WTC11 (cell line): Measurements from ENCODE around the gene P4HTM.

Experiments used
- NR1H2 ChIP-seq: sonication (generic); formaldehyde crosslinking; IDR thresholded peaks from 2 replicates; pipeline ENCODE4 v1.9.0; 2021; ENCODE audit warnings: mild to moderate bottlenecking, moderate library complexity, missing genetic modification reagents
- NR3C1 ChIP-seq: sonication (generic); formaldehyde crosslinking; conservative IDR thresholded peaks from 2 replicates; pipeline ENCODE4 v1.8.1; 2023; ENCODE audit warnings: low read depth, mild to moderate bottlenecking, missing genetic modification reagents
- TP53 ChIP-seq: sonication (generic); formaldehyde crosslinking; IDR thresholded peaks from 2 replicates; pipeline ENCODE4 v1.8.1; 2023; ENCODE audit warnings: mild to moderate bottlenecking, missing genetic modification reagents
- ZNF138 ChIP-seq: sonication (generic); formaldehyde crosslinking; conservative IDR thresholded peaks from 2 replicates; pipeline ENCODE4 v1.8.1; 2022; ENCODE audit warnings: mild to moderate bottlenecking, moderate library complexity, missing genetic modification reagents
- TF ChIP-seq, protein P1 (sequence below): fragments of 200-600 bp; IDR thresholded peaks from 2 replicates; pipeline ENCODE4 v1.8.0; 2022; ENCODE audit warnings: antibody characterized with exemption
- TF ChIP-seq, protein P2 (sequence below): sonication (generic); formaldehyde crosslinking; conservative IDR thresholded peaks from 2 replicates; pipeline ENCODE4 v1.8.1; 2022; ENCODE audit warnings: mild to moderate bottlenecking, missing genetic modification reagents
- TF ChIP-seq, protein P3 (sequence below): sonication (generic); formaldehyde crosslinking; IDR thresholded peaks from 2 replicates; pipeline ENCODE4 v1.8.1; 2022; ENCODE audit warnings: mild to moderate bottlenecking, missing genetic modification reagents, moderate library complexity, borderline replicate concordance
- TF ChIP-seq, protein P4 (sequence below): sonication (generic); formaldehyde crosslinking; IDR thresholded peaks from 2 replicates; pipeline ENCODE4 v1.8.1; 2023; ENCODE audit warnings: mild to moderate bottlenecking, missing genetic modification reagents

DNA sequence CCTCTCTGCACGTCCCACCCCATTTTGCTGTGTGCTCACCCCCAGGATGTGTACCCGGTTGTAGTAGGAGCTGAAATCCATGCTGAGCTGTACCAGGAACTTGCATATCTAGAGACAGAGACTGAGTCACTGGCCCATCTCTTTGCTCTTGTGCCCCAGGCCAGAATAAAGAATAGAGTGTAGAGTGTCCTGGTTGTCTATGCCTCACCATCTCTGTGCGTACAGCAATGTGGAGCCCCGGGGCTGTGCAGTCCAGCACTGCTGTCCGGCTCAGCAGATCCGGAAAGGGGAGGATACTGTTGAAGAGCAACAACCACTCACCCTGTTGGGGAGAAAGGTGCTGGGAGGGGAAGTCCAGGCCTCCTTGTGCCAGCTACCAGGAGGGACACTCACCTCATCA, 25.7 kb downstream of the P4HTM start:
- TF ChIP-seq, protein P1, sequence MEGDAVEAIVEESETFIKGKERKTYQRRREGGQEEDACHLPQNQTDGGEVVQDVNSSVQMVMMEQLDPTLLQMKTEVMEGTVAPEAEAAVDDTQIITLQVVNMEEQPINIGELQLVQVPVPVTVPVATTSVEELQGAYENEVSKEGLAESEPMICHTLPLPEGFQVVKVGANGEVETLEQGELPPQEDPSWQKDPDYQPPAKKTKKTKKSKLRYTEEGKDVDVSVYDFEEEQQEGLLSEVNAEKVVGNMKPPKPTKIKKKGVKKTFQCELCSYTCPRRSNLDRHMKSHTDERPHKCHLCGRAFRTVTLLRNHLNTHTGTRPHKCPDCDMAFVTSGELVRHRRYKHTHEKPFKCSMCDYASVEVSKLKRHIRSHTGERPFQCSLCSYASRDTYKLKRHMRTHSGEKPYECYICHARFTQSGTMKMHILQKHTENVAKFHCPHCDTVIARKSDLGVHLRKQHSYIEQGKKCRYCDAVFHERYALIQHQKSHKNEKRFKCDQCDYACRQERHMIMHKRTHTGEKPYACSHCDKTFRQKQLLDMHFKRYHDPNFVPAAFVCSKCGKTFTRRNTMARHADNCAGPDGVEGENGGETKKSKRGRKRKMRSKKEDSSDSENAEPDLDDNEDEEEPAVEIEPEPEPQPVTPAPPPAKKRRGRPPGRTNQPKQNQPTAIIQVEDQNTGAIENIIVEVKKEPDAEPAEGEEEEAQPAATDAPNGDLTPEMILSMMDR: no peak
- TF ChIP-seq, protein P2, sequence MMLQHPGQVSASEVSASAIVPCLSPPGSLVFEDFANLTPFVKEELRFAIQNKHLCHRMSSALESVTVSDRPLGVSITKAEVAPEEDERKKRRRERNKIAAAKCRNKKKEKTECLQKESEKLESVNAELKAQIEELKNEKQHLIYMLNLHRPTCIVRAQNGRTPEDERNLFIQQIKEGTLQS (CRISPR knock-in tag): no peak
- TF ChIP-seq TP53 (CRISPR knock-in tag) (no peak), ZNF138 (CRISPR knock-in tag) (no peak), NR1H2 (CRISPR knock-in tag) (no peak), NR3C1 (no peak)
- TF ChIP-seq, protein P3, sequence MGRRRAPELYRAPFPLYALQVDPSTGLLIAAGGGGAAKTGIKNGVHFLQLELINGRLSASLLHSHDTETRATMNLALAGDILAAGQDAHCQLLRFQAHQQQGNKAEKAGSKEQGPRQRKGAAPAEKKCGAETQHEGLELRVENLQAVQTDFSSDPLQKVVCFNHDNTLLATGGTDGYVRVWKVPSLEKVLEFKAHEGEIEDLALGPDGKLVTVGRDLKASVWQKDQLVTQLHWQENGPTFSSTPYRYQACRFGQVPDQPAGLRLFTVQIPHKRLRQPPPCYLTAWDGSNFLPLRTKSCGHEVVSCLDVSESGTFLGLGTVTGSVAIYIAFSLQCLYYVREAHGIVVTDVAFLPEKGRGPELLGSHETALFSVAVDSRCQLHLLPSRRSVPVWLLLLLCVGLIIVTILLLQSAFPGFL (CRISPR knock-in tag): no peak
- TF ChIP-seq, protein P4, sequence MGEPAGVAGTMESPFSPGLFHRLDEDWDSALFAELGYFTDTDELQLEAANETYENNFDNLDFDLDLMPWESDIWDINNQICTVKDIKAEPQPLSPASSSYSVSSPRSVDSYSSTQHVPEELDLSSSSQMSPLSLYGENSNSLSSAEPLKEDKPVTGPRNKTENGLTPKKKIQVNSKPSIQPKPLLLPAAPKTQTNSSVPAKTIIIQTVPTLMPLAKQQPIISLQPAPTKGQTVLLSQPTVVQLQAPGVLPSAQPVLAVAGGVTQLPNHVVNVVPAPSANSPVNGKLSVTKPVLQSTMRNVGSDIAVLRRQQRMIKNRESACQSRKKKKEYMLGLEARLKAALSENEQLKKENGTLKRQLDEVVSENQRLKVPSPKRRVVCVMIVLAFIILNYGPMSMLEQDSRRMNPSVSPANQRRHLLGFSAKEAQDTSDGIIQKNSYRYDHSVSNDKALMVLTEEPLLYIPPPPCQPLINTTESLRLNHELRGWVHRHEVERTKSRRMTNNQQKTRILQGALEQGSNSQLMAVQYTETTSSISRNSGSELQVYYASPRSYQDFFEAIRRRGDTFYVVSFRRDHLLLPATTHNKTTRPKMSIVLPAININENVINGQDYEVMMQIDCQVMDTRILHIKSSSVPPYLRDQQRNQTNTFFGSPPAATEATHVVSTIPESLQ (CRISPR knock-in tag): no peak
